HepG2 (cell line): ENCODE data around the gene GADD45GIP1. TPM values are rescaled to one million over a fixed set of nuclear protein-coding genes. Genes with fewer than 3 reads are reported as not detected.

Experiments
- ARNT ChIP-seq: fragments of 450-650 bp; IDR thresholded peaks from 2 replicates; pipeline ENCODE4 v1.6.1; 2017
- CC2D1A ChIP-seq: sonication (generic); formaldehyde crosslinking; IDR thresholded peaks from 2 replicates; pipeline ENCODE4 v1.8.1; 2023; ENCODE audit warnings: mild to moderate bottlenecking, missing genetic modification reagents
- CSRNP2 ChIP-seq: sonication (generic); formaldehyde crosslinking; conservative IDR thresholded peaks from 2 replicates; pipeline ENCODE4 v1.8.0; 2022; ENCODE audit warnings: low read depth, missing genetic modification reagents
- GABPA ChIP-seq, 2 experiments: IDR thresholded peaks; 2 replicates each; pipeline ENCODE4 v1.6.1; 2011 to 2016; ENCODE audit warnings: low read depth in 2 of 2, low read length in 1 of 2, missing biosample characterization in 1 of 2, missing genetic modification characterization in 1 of 2
- LCORL ChIP-seq, 2 experiments: fragments of 450-650 bp in 1 of 2; sonication (generic) in 1 of 2; formaldehyde crosslinking in 1 of 2; IDR thresholded peaks; 2 replicates each; pipeline versions ENCODE4 v1.5.0 to v1.6.1; 2017 to 2020; ENCODE audit warnings: antibody characterized with exemption in 1 of 2, missing genetic modification reagents in 1 of 2
- MTA1 ChIP-seq: sonication (generic); formaldehyde crosslinking; IDR thresholded peaks from 2 replicates; pipeline ENCODE4 v1.4.0; 2020; ENCODE audit warnings: missing genetic modification reagents, mild to moderate bottlenecking, borderline replicate concordance
- MZF1 ChIP-seq: sonication (generic); formaldehyde crosslinking; IDR thresholded peaks from 2 replicates; pipeline ENCODE4 v1.8.1; 2023; ENCODE audit warnings: mild to moderate bottlenecking, missing genetic modification reagents, borderline replicate concordance
- RFX1 ChIP-seq: fragments of 450-650 bp; IDR thresholded peaks from 2 replicates; pipeline ENCODE4 v1.6.1; 2017
- RFXAP ChIP-seq: sonication (generic); formaldehyde crosslinking; IDR thresholded peaks from 2 replicates; pipeline ENCODE4 v1.4.0; 2020; ENCODE audit warnings: missing genetic modification reagents, borderline replicate concordance
- SMAD9 ChIP-seq: sonication (generic); formaldehyde crosslinking; IDR thresholded peaks from 2 replicates; pipeline ENCODE4 v1.5.1; 2020; ENCODE audit warnings: mild to moderate bottlenecking, missing genetic modification reagents
- SRSF4 ChIP-seq: fragments of 200-400 bp; formaldehyde crosslinking; IDR thresholded peaks from one replicate; pipeline ENCODE4 v1.6.1; 2018; ENCODE audit warnings: mild to moderate bottlenecking, low read depth, low read length, moderate library complexity; ENCODE audit not compliant: poor library complexity, severe bottlenecking
- THAP7 ChIP-seq: sonication (generic); formaldehyde crosslinking; IDR thresholded peaks from 2 replicates; pipeline ENCODE4 v1.8.1; 2023; ENCODE audit warnings: mild to moderate bottlenecking, missing genetic modification reagents
- ZNF160 ChIP-seq: sonication (generic); formaldehyde crosslinking; IDR thresholded peaks from 2 replicates; pipeline ENCODE4 v1.8.0; 2022; ENCODE audit warnings: mild to moderate bottlenecking, inconsistent platforms, missing genetic modification reagents
- ZNF224 ChIP-seq: sonication (generic); formaldehyde crosslinking; IDR thresholded peaks from 2 replicates; pipeline ENCODE4 v1.5.0; 2020; ENCODE audit warnings: mild to moderate bottlenecking, missing genetic modification reagents
- ZNF552 ChIP-seq: sonication (generic); formaldehyde crosslinking; IDR thresholded peaks from 2 replicates; pipeline ENCODE4 v1.9.0; 2022; ENCODE audit warnings: missing genetic modification reagents, mild to moderate bottlenecking, borderline replicate concordance
- ZNF761 ChIP-seq: sonication (generic); formaldehyde crosslinking; conservative IDR thresholded peaks from 2 replicates; pipeline ENCODE4 v1.4.0; 2020; ENCODE audit warnings: mild to moderate bottlenecking, missing genetic modification reagents
- ZNF780A ChIP-seq: sonication (generic); formaldehyde crosslinking; IDR thresholded peaks from 2 replicates; pipeline ENCODE4 v1.8.0; 2022; ENCODE audit warnings: mild to moderate bottlenecking, missing genetic modification reagents, moderate library complexity
- ZSCAN21 ChIP-seq: sonication (generic); formaldehyde crosslinking; IDR thresholded peaks from 2 replicates; pipeline ENCODE4 v1.8.0; 2022; ENCODE audit warnings: mild to moderate bottlenecking, missing genetic modification reagents, moderate library complexity, borderline replicate concordance
- polyA plus RNA-seq, 8 experiments: library from polyadenylated mRNA; depleted of rRNA in 3 of 8; stranded (reverse) in 7 of 8; unstranded in 1 of 8; fragments of >200 nt; fragmentation: Illumina TruSeq in 4 of 8; extraction: Trizol in 4 of 8; gene quantifications; 2 replicates each; pipeline versions ENCODE4 v1.2.1 to v1.2.3, GENCODE V29; 2011 to 2016; ENCODE audit warnings: low read depth in 4 of 8, missing spikeins in 1 of 8, mixed read lengths in 1 of 8; ENCODE audit not compliant: insufficient read depth in 1 of 8
- total RNA-seq, 5 experiments: library from RNA; depleted of rRNA; stranded (reverse); fragments of >200 nt; fragmentation: Illumina TruSeq; extraction: Trizol; gene quantifications; 2 replicates each; pipeline ENCODE4 v1.2.3, GENCODE V29; 2016; ENCODE audit warnings: low read depth in 1 of 5
- TF ChIP-seq, protein P1 (sequence below): sonication (generic); formaldehyde crosslinking; IDR thresholded peaks from 2 replicates; pipeline ENCODE4 v1.4.0; 2020; ENCODE audit warnings: missing genetic modification reagents
- TF ChIP-seq, protein P2 (sequence below): sonication (generic); formaldehyde crosslinking; IDR thresholded peaks from 2 replicates; pipeline ENCODE4 v1.8.1; 2022; ENCODE audit warnings: low read depth, mild to moderate bottlenecking, missing genetic modification reagents
- TF ChIP-seq, protein P3 (sequence below): sonication (generic); formaldehyde crosslinking; conservative IDR thresholded peaks from 2 replicates; pipeline ENCODE4 v1.8.0; 2022; ENCODE audit warnings: mild to moderate bottlenecking, moderate library complexity, missing genetic modification reagents

The GADD45GIP1 gene
- total and polyA plus RNA-seq, 2 of the 13 experiments (the other 11 are each of a cell fraction or from before 2014, with no cell fraction given) = 24.6 to 30.7 TPM

GRCh38 chr19:12965017-12965811 is 8.2 kb upstream of the GADD45GIP1 start (continued):
- TF ChIP-seq CSRNP2 (CRISPR knock-in tag) (no peak), LCORL (IDR thresholded peaks at IDR 0.05) (no peak), LCORL (CRISPR knock-in tag; IDR thresholded peaks at IDR 0.05) (peak; percentile 47; the same call in 1 of the 2 replicates), THAP7 (CRISPR knock-in tag) (no peak), ZSCAN21 (no peak), ZNF552 (CRISPR knock-in tag) (no peak), CC2D1A (CRISPR knock-in tag) (no peak), ARNT (no peak), MTA1 (CRISPR knock-in tag) (no peak; the same call in 1 of the 2 replicates), RFX1 (no peak), GABPA (IDR thresholded peaks at IDR 0.05; ENCODE audit: low read depth, low read length) (no peak), GABPA (CRISPR knock-in tag; IDR thresholded peaks at IDR 0.05; ENCODE audit: low read depth) (no peak), ZNF761 (CRISPR knock-in tag) (no peak), ZNF160 (no peak), SMAD9 (CRISPR knock-in tag) (no peak), RFXAP (0 out of 2 replicates have a peak, but pooled peaks have one; percentile 35), ZNF780A (CRISPR knock-in tag) (no peak), SRSF4 (no peak), MZF1 (CRISPR knock-in tag) (no peak), ZNF224 (CRISPR knock-in tag) (no peak)
- TF ChIP-seq, protein P1, sequence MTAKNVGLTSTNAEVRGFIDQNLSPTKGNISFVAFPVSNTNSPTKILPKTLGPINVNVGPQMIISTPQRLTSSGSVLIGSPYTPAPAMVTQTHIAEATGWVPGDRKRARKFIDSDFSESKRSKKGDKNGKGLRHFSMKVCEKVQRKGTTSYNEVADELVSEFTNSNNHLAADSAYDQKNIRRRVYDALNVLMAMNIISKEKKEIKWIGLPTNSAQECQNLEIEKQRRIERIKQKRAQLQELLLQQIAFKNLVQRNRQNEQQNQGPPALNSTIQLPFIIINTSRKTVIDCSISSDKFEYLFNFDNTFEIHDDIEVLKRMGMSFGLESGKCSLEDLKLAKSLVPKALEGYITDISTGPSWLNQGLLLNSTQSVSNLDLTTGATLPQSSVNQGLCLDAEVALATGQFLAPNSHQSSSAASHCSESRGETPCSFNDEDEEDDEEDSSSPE (CRISPR knock-in tag) = peak; percentile 80
- TF ChIP-seq, protein P2, sequence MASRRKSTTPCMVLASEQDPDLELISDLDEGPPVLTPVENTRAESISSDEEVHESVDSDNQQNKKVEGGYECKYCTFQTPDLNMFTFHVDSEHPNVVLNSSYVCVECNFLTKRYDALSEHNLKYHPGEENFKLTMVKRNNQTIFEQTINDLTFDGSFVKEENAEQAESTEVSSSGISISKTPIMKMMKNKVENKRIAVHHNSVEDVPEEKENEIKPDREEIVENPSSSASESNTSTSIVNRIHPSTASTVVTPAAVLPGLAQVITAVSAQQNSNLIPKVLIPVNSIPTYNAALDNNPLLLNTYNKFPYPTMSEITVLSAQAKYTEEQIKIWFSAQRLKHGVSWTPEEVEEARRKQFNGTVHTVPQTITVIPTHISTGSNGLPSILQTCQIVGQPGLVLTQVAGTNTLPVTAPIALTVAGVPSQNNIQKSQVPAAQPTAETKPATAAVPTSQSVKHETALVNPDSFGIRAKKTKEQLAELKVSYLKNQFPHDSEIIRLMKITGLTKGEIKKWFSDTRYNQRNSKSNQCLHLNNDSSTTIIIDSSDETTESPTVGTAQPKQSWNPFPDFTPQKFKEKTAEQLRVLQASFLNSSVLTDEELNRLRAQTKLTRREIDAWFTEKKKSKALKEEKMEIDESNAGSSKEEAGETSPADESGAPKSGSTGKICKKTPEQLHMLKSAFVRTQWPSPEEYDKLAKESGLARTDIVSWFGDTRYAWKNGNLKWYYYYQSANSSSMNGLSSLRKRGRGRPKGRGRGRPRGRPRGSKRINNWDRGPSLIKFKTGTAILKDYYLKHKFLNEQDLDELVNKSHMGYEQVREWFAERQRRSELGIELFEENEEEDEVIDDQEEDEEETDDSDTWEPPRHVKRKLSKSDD (CRISPR knock-in tag) = no peak
- TF ChIP-seq, protein P3, sequence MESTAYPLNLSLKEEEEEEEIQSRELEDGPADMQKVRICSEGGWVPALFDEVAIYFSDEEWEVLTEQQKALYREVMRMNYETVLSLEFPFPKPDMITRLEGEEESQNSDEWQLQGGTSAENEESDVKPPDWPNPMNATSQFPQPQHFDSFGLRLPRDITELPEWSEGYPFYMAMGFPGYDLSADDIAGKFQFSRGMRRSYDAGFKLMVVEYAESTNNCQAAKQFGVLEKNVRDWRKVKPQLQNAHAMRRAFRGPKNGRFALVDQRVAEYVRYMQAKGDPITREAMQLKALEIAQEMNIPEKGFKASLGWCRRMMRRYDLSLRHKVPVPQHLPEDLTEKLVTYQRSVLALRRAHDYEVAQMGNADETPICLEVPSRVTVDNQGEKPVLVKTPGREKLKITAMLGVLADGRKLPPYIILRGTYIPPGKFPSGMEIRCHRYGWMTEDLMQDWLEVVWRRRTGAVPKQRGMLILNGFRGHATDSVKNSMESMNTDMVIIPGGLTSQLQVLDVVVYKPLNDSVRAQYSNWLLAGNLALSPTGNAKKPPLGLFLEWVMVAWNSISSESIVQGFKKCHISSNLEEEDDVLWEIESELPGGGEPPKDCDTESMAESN (CRISPR knock-in tag) = no peak; the same call in 1 of the 2 replicates
